ENCODE data around the gene PTPRA.

PTPRA gene

DNA sequence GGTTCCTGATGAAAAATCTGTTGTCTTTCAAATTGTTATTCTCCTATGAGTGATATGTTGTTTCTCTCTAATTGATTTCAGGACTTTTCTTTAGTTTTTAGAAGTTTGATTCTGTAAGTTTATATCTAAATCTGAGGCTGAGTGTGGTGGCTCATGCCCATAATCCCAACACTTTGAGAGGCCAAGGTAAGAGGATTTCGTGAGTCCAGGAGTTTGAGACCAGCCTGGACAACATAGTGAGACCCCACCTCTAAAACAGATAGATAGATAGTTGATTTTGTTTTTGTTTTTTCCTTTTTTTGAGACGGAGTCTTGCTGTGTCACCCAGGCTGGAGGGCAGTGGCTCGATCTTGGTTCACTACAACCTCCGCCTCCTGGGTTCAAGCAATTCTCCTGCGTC lies 64.6 kb downstream of the PTPRA start:
- no peak for DNase-seq (ENCODE audit: low read depth)

DNA sequence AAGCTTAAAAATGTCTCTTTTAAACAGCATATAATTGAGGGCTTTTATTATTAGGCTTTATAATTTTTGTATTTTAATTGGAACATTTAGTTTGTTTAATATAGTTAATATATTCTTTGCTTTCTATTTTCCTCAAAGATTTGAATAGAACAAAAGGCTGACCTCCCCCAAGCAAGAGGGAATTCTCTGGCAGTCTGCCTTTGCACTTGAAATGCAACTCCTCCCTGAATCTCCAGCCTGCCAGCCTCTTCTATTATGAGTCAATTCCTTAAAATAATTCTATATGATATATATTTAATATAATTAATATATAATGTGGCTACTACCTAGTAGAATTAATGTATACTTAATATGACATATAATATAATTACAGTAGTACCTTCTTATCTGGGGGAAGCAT lies 69.2 kb downstream of the PTPRA start:
- DNase-seq (ENCODE audit: low read depth) = no peak

DNA sequence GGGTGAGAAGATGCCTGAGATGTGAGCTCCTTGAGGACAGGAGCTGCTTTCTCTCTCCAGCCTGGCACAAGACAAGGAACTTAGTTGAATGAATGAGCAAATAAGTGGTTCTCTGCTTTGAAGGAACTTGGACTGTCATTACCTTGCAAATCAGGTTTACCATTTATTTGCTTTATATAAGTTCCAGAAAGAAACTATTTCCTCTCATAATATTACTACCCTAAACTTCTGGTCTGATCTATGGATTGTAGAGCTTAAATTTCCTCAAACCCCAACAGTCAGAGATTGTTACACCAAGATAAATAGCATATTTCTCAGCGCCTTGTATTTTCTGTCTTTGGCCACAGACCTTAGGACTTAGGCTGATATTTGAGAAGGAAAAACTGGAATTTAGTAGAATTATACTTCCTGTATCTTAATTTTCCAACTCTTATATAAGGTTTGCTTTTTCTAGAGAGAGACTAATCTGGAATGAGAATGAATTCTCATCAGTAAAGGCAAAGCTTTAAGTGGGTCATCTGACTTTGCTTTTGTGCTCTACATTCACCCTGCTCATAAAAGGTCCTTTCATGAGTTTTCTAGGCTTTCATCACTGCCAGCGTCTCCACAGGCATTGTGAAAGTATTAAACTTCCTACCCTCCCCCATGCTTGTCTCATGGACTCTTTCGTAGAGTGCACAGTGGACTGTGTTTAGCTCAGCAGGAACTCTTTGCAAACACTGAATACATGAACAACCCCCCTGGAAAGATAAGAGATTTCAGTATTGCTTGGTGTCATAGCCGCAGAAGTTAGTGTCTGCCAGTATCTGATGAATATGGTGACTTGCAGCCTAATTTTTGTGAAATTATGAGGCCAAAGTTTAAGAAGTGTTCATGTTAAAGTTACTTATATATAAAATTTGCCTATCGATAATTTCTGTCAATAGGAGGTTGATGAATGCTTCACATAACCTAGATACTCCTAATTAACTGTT lies 74.0 kb downstream of the PTPRA start:
- DNase-seq (ENCODE audit: low read depth) = no peak

DNA sequence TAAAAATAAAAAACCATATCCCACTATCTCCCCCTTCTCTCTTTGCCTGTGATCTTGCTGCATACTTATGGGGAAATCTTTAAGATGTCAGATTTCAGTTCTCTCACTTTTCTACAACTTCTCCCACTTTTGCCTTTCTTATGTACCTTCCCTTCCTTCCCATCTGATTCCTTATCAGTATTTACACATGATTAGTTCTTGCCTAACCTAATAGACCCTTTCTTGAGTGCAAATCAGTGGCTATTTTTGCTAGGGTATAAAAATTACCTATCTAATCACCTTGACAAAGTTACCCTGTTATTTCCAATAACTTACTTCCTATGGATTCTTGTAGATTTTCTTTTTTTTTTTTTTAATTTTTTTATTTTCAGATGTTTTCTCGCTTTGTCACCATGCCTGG lies 75.7 kb downstream of the PTPRA start:
- no peak for DNase-seq (ENCODE audit: low read depth)

DNA sequence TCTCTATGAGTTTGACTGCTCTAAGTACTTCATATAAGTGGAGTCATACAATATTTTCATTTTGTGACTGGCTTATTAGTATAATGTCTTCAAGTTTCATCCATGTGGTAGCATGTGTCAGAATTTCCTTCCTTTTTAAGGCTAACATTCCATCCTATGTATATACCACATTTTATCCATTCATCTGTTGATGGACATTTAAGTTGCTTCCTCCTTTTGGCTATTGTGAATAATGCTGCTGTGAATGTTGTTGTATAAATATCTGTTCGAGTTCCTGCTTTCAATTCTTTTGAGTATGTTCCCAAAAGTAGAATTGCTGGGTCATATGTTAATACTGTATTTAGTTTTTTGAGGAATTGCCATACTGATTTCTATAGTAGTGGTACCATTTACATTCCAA lies 79.5 kb downstream of the PTPRA start:
- no peak for DNase-seq (ENCODE audit: low read depth)

DNA sequence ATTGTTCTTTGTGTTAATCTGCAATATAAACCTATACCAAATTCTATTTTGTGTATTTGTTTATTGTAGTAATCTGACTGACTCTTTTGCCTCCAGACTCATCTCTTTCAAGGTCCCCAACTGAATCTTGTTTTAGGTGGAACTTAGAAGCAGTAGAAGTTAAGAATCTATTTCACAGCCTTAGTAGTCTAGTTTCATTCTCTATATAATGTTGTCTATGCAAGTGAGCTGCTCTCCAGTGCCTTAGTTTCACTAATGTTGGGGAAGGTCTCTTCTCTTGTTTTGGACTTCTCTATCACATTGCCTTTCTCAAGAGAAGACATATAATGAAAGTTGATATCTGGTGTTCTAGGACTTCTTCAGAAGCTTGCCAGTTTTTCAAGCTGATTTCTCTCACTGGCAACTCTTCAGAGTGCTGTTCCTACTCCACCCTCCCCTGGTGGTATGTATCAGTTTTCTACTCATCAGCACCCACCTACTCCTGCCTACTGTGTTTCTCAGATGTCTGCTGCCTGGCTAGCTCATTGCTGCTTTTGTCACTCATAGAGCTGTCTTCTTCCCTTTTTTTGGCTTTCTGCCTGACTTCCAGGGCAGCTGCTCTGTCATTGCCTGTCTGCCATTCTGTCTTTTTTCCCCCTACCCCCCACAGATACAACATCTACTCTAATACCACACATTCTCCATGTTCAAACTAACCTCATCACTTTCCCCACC lies 82.1 kb downstream of the PTPRA start:
- DNase-seq (ENCODE audit: low read depth) = no peak

DNA sequence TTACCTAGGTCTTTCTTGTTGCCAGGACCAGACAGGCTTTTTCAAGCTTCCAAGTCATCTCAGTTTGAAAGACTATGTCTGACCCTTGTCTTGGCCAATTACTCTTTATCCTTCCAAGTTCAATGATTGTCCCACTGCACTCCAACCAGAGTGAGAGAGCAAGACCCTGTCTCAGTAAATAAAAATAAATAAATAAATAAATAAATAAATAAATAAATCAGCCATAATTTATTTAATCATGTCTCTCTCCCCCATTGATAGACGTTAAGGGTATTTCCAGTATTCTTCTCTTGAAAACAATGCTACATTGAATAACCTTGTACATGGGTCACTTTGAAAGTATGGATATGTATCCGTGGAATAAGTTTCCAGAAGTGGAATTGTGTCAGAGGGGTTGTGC lies 83.2 kb downstream of the PTPRA start:
- DNase-seq (ENCODE audit: low read depth) = no peak

DNA sequence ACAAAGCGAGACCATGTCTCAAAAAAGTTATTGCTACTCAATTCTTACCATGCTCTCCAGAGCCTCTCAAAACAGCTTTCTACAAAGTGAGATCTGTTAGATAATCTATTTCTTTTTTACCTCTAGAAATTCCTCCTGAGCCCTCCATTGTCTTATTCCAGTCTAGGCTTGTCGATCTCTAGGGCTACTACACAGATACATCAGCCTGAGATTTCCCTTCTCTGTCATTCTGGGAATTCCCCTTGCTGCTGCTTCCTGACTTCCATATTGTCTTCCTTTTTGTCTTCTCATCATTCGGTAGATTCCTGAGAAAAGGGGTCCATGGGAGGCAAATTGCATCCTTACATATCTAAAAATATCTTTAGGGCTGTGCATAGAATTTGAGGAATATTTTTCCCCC lies 94.6 kb downstream of the PTPRA start:
- no peak for DNase-seq (ENCODE audit: low read depth)

DNA sequence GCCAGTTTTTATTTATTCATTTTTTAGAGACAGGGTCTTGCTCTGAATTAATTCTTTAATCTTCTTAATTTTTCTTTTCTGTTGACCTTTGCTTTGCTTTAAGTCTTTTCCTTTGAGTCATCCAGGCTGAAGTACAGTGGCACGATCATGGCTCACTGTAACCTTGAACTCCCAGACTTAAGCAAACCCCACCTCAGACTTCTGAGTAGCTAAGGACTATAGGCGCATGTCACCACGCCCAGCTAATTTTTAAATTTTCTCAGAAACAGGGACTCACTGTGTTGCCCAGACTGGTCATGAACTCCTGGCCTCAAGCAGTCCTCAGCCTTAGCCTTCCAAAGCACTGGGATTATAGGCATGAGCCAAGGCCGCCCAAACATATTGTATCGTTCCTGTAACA lies 98.8 kb downstream of the PTPRA start:
- DNase-seq (ENCODE audit: low read depth) = no peak

DNA sequence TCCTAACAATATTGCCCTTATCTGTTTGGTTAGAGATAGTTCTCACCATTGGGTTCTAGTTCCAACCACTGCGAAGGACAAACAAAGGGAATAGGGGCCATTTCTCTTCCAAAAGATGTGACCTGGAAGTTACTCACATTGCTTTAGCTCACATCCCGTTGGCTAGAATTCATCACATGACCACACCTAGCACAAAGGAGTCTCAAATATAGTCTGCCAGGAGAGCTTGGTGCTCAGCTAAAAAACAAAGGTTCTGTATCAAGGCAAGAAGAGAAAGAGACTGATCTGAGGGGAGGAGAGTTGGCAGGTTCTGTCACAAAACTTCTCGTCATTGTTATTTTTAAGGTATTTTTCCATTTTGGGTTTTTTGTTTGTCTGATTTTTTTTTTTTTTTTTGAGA lies 100.3 kb downstream of the PTPRA start:
- DNase-seq (ENCODE audit: low read depth) = no peak

DNA sequence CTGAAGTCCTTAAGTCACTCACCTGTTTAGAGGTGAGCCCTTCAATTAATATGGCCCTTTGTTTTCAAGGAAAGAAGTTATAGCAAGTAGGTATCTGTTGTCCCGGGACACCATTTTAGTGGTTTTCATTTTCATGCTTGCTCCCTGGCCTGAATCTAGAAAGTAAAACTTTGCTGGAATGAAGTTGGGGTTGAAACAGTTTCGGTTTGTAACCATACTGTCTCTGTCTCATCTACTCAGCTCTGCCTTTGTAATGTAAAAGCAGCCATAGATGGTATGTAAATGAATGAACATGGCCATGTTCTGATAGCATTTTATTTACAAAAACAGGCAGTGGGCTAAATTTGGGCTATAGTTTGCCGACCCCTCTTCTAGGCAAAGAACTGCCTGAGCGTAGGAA lies 105.2 kb downstream of the PTPRA start:
- DNase-seq (ENCODE audit: low read depth) = no peak

DNA sequence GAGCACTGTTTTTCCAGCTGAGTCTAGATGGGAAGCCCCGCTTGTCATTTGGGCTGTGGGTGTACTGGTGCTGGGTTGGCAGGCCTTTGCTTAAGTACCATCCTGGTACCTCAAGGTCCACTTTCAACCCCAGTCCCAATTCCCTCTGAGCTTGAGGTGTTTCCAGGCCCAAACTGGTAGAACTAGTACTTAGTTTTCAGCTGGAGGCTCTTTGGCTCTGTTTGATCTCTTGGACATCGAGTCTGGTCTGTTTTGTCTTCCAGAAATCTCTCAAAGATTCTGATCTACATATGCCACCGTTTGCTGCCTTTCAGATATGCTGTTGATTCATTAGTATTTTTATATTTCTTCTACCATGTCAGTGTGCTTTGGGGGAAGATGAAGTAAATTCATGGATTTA lies 108.4 kb downstream of the PTPRA start:
- no peak for DNase-seq (ENCODE audit: low read depth)

DNA sequence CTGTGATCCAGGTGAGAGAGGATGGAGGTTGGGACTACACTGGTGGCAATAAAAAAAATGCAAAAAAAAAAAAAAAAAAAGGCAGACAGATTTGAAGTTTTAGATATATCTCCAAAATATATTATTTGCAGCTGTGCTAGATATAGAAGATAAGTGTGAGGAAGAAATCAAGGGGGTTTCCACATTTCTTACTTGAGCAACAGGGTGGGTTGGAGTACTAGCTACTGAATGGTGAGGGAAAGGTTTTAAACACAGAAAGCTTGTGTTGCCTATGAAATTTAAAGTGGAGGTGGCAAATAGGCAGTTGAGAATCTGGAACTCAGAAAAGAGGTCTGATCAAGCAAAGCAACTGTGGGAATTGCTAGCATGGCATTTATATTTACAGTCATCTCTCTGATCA lies 110.2 kb downstream of the PTPRA start:
- no peak for DNase-seq (ENCODE audit: low read depth)

DNA sequence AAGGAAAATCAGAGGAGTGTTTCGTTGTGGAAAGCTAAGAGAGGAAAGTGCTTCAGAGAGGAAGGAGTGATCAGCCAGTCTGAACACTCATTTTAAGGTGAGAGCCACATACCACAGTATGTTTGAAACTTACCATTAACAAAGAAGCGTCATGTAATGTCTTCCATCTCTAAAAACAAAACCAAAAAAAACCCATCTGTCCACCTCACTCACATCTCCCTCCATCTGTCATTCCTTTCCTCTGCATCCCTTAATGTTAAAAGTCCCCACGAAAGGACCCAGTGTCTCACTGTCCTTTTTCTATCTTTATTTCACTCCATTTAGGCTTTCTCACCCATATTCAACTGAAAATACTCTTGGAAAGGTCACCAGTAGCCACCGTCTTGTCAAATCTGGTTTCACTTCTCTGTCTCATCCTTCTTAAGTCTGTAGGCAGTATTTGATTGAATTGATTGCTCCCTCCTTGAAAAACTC lies 110.8 kb downstream of the PTPRA start:
- DNase-seq (ENCODE audit: low read depth) = no peak

DNA sequence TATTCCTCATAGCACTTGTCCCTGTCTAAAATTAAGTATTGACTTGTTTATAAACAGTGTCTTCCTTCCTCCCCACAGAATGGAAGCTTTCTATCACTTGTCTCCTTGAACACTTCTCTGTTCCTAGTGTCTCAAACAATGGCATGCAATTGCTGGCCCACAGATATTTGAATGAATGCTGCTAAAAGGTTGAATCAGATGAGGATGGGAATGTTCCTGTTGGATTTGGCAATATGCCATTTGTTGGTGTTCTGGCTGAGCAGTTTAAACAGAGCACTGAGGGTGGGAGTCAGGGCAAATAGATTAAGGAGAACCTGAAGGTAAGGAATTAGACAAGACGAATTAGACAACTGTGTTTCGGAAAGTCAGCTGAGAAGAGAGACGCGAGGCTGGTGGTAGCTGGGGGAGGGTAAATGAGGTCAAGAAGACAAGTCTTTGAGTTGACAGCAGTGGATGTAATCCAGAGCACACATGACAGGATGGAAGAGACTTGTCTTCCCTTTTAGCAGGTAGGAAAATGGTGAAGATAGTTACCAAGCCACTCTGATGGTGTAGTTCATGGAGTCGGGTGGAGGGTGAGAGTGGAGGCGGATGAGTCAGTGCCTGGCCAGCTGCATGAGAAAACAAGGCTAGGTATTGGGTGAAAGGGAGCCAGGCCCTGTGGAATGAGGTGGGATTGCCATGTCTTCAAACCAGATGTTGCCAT lies 111.8 kb downstream of the PTPRA start:
- no peak for DNase-seq (ENCODE audit: low read depth)

DNA sequence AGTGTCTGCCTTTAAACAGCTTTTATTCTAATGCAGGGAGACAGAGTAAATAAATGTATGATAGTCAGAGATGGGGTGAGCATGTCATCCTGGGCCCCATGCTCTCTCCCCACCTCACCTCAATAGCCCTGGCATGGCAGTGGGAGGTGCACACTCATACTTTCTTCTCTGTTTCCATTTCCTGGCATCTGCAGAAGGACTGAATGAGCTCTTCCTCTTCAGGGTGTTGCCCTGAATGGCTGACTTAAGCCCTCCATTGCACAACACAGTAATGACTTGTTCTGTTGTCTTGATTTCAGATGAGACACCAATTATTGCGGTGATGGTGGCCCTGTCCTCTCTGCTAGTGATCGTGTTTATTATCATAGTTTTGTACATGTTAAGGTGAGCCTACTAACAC lies 113.2 kb downstream of the PTPRA start:
- DNase-seq (ENCODE audit: low read depth) = no peak

DNA sequence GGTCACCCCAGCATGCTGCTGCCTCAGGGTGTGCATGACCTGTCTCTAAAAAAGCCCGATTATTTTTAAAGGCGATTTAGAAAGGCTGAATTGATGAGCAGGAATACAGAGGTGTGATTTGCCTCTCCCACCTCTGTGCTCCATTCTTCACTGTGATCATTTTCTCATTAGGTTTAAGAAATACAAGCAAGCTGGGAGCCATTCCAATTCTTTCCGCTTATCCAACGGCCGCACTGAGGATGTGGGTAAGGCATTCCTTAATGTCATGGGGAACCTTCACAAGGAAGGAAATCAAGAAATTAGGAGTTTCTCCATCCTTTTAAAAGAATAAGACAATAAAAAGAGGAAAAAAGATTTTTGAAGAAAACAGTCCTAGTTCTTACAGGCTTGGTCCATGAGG lies 114.6 kb downstream of the PTPRA start:
- DNase-seq (ENCODE audit: low read depth) = no peak

DNA sequence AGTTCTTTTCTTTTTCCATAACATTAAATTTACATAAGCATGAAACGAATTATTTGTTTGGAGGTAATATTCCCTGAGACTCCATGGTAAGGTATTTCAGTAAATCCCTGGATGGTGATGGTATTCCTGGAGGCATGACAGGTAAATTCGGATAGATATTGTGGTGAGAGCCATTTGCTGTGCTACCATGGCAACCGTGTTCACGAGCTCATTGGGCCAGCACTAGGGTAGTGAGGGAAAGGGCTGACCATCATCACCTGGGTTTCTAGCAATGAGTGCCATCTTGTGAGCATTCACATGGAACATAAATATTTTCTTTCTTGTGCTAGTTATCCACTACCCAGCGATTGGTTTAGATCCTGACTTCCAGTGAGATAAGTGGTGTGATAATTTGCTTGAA lies 118.3 kb downstream of the PTPRA start:
- DNase-seq (ENCODE audit: low read depth) = no peak

DNA sequence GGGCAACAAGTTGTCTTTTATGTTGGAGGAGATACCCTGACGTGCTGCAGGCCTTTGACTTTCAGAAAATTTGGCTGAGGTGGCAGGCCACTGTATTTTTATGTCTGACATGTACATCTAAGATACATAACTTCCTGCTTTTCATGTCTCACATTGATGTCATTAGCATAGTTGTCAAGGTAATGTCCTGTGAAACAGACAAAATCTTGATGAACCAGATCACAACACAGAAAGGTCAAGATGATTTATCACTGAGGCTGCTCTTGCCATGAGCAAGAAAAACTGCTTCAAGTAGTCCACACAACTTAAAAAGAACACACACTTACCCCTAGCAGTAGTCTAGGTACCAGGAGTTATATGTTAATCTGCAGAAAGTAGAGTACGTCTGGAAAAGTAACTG lies 120.0 kb downstream of the PTPRA start:
- DNase-seq (ENCODE audit: low read depth) = no peak

DNA sequence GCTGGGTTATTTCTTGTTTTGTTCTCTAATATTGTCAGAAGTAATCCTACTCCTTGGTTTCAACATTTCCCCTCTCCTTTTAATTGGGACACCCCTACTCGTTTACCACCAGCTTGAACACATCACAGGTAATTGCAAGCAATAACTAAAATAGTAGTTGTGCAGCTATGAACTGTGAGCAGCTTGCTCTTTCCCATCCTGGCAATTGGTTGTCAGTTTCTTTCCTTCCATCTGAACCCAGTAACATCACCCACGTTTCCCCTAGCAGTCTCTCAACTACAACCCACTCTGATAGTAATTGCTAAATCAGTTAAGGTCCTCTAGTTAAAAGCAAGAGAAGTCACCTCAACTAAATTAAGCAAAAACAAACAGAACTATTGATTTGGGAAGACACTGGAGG lies 122.5 kb downstream of the PTPRA start:
- no peak for DNase-seq (ENCODE audit: low read depth)

DNA sequence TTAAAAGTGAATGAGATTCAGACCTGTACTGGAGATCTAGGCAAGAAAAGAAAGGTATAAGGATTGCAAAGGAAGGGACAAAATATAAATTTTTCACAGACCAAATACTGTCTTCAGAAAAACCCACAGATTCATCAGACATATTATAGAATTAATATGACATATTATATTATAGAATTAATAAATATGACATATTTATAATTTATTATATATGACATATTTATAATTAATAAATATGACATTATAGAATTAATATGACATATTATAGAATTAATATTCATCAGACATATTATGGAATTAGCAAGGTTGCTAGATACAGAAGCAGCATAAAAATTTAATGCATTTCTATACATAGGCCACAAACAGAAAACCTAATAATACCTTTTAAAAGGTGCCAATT lies 125.4 kb downstream of the PTPRA start:
- DNase-seq (ENCODE audit: low read depth) = no peak

DNA sequence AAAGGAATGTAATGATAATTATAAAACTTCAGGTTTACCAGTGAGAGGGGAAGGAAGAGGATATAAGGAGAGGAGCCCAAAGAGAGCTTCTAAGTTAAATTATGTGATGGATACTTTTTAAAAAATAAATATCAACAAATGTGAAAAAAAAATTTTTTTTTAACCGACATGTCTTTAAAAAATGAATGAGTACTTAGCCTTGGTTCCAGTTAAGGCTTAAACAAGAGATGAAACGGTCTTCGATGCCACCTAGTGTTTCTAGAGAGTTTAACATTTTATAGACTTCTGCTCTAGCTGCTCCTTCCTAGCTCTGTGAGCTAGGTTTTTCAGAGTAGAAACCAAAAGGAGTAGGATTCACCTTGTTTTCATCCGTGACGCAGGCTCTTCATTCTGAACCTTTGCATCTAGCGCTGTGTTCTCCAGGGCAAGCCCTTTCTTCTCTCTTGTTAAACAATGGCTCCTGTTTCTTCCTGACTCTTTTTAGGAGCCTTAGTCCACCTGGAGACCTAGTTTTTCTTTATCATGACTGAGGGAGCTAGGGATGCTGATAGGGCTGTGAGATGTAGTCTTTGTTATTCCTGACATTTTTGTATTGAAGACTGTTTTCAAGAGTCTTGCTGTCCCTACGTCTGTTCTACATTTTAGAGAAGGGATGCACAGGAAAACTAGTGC lies 127.7 kb downstream of the PTPRA start:
- no peak for DNase-seq (ENCODE audit: low read depth)

All from activated T-helper 1 cell treated with Interleukin-2 at 50 U/mL for 16 hours (primary cell).